ENCODE results near the gene CLCN1. TPM values are rescaled to one million over a fixed set of nuclear protein-coding genes. Genes with fewer than 3 reads are reported as not detected.

Gene CLCN1
- total and polyA plus RNA-seq, 2 of the 4 experiments (the other 2 are of a cell fraction): not detected

DNA sequence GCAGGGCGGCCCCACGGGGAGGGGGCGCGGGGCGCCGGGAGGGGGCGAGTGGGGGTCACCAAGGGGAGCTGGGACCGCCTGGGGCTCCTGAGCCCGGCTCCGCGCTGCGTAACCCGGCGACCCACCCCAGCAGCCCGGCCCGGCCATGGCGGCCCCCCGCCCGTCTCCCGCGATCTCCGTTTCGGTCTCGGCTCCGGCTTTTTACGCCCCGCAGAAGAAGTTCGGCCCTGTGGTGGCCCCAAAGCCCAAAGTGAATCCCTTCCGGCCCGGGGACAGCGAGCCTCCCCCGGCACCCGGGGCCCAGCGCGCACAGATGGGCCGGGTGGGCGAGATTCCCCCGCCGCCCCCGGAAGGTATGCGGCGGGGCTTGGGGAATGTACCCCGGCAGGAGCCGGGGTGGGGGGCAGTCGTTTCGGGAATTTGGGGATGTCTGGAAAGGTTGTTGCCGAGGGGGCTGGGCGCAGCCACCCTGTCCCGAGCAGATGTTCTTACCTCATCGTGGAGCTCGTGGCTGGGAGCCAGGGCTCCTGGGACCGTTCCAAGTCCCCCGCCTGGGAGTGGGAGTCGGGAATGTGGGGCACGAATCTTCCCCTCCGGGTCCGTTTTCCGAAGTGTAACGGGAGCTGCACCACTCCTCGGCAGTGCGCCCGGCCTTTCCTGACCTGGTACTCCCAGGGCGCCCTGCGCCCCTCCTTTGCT, 65.7 kb downstream of the CLCN1 start:
- dilution Hi-C loops (cut with HindIII; ENCODE audit: low sequenced_read_pairs, unreplicated experiment) (no loop called here), intact Hi-C loops (cut with micrococcal nuclease) (loop anchor here (5.0 kb wide), 2 partner anchors 139 to 819 kb away; no protein-coding TSS in a partner anchor), in situ Hi-C loops (cut with MboI; ENCODE audit: low sequenced_read_pairs) (no loop called here)
- Histone ChIP-seq H3K14ac (replicated peaks; ENCODE audit: low read depth, low read length) (peak overlapping the region; percentile 97), H3K9me3 (ENCODE audit: control insufficient read depth, insufficient read depth, low read length) (no peaks in the 10 kb centered on the region), H3K36me3 (ENCODE audit: control insufficient read depth, insufficient read depth, low read length) (peaks cover 39% of the 10 kb centered on the region), H3K27ac (ENCODE audit: insufficient read depth, low read length) (peak overlapping the region; percentile 100), H3K18ac (ENCODE audit: low read depth, low read length) (peak overlapping the region; percentile 30; the same call in 1 of the 2 replicates), H3K4me1 (ENCODE audit: control insufficient read depth, insufficient read depth, low read length) (peaks cover 31% of the 10 kb centered on the region), H2AK9ac (replicated peaks; ENCODE audit: low read depth, low read length, poor library complexity) (peak overlapping the region; percentile 97), H3K4me3 (ENCODE audit: insufficient read depth, low read depth, low read length) (peak overlapping the region; percentile 68), H2BK20ac (ENCODE audit: low read depth, low read length) (no peak overlapping the region), H3K4ac (ENCODE audit: low read depth, low read length) (peak overlapping the region; percentile 90), H2AFZ (replicated peaks; ENCODE audit: low read length, poor library complexity) (peak overlapping the region; percentile 73), H4K91ac (ENCODE audit: insufficient read depth, low read depth, low read length) (peak overlapping the region; percentile 83), H4K20me1 (ENCODE audit: insufficient read depth, low read length) (peaks cover 48% of the 10 kb centered on the region), H2BK120ac (ENCODE audit: low read depth, low read length) (peak overlapping the region; percentile 45; the same call in 1 of the 2 replicates), H3K9ac (ENCODE audit: low read depth, low read length) (peak overlapping the region; percentile 97), H3K9me1 (ENCODE audit: insufficient read depth, low read length) (peaks cover 28% of the 10 kb centered on the region), H4K8ac (ENCODE audit: low read depth in 2 of 2, low read length in 2 of 2) (peak overlapping the region; percentile 66 to 71; a peak in 3 of 4 replicates), H4K5ac (ENCODE audit: low read depth, low read length) (peak overlapping the region; percentile 8; the same call in 1 of the 2 replicates), H3K56ac (ENCODE audit: extremely low read depth, insufficient read depth, low read length) (peak overlapping the region; percentile 93), H3K27me3 (ENCODE audit: control insufficient read depth, insufficient read depth, low read length) (no peaks in the 10 kb centered on the region), H3K23ac (ENCODE audit: low read depth, low read length) (peak overlapping the region; percentile 91), H2AK5ac (ENCODE audit: low read depth, low read length) (peak overlapping the region; percentile 54), H2BK5ac (ENCODE audit: low read depth, low read length, poor library complexity, severe bottlenecking) (peak overlapping the region; percentile 77), H2BK15ac (ENCODE audit: low read depth, low read length) (no peak overlapping the region), H3K79me1 (ENCODE audit: low read depth in 1 of 2, low read length in 2 of 2) (peaks cover 9 to 56% of the 10 kb centered on the region in 2 experiments), H3K4me2 (ENCODE audit: low read depth, low read length) (peak overlapping the region; percentile 93)
- ChIA-PET CTCF (no interaction called here), POLR2A (ENCODE audit: unreplicated experiment) (interaction anchor here (0.5 kb wide), 1 partner anchor 17 kb away, joined by 4 read pairs; no protein-coding TSS in a partner anchor)
- TF ChIP-seq POLR2A (IDR thresholded peaks at IDR 0.05; ENCODE audit: low read depth, low read length): peak; percentile 37; the same call in 1 of the 2 replicates
- TF ChIP-seq NFE2L2 (IDR thresholded peaks at IDR 0.05; ENCODE audit: low read depth, low read length): no peak
- TF ChIP-seq MAZ (IDR thresholded peaks at IDR 0.05; ENCODE audit: borderline replicate concordance, low read depth, low read length): peak; percentile 91; the same call in 1 of the 2 replicates
- TF ChIP-seq CEBPB (IDR thresholded peaks at IDR 0.05; ENCODE audit: low read depth, low read length): peak; percentile 24; the same call in 1 of the 2 replicates
- TF ChIP-seq SMC3 (IDR thresholded peaks at IDR 0.05; ENCODE audit: low read depth, low read length): no peak
- no peak for TF ChIP-seq RAD21 (IDR thresholded peaks at IDR 0.05; ENCODE audit: low read length)
- no peak for TF ChIP-seq CHD1 (IDR thresholded peaks at IDR 0.05; ENCODE audit: low read depth, low read length)
- TF ChIP-seq MAFK (IDR thresholded peaks at IDR 0.05; ENCODE audit: low read depth, low read length): no peak
- TF ChIP-seq FOS (IDR thresholded peaks at IDR 0.05; ENCODE audit: low read depth, low read length): no peak
- 2% methylated on average over 22 of the region's 64 CpGs; no CpG with 5 or more reads in 1 of the 2 experiments for WGBS, 2 experiments (ENCODE audit: extremely low coverage in 2 of 2, insufficient read length in 1 of 2)
- ATAC-seq (ENCODE audit: low read depth): peak; percentile 0
- no TSS peak for BruUV-seq (replicated peaks)
- peak; percentile 79 for DNase-seq

All from IMR-90 (cell line).